ENCODE measurements around the gene H1-8.
"Not testable (repeated sequence)": the region's sequence is repeated elsewhere in the genome, so short reads cannot be mapped to it uniquely, and the experiment has no call there.

DNA sequence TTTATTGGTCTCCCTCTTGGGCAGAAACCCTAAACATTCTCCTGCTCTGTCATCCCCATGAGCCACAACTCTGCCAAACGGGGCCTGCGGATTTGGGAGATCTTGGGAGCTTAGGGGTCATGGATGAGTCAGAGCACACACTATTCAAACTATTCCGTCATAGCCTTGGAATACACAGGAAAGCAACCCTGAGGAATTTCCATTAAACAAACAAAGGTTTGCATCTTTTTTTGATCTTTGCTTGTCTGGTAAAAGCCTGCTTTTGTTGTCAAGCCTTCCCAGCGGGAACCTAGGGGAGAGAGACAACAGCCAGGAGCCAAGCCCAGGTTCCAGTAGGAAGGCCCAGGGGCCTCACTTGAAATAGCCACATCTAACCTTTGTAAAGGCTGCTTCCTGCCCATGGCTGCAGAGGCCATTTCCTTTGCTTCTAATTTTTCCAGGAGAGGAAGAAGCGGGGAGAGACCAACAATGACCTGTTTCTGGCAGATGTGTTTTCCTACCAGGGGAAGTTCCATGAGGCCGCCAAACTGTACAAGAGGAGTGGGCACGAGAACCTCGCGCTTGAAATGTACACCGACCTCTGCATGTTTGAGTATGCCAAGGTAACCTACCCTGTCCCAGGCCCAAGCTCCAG lies 47.9 kb upstream of the H1-8 start:
- TF ChIP-seq, protein P1, sequence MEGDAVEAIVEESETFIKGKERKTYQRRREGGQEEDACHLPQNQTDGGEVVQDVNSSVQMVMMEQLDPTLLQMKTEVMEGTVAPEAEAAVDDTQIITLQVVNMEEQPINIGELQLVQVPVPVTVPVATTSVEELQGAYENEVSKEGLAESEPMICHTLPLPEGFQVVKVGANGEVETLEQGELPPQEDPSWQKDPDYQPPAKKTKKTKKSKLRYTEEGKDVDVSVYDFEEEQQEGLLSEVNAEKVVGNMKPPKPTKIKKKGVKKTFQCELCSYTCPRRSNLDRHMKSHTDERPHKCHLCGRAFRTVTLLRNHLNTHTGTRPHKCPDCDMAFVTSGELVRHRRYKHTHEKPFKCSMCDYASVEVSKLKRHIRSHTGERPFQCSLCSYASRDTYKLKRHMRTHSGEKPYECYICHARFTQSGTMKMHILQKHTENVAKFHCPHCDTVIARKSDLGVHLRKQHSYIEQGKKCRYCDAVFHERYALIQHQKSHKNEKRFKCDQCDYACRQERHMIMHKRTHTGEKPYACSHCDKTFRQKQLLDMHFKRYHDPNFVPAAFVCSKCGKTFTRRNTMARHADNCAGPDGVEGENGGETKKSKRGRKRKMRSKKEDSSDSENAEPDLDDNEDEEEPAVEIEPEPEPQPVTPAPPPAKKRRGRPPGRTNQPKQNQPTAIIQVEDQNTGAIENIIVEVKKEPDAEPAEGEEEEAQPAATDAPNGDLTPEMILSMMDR (IDR thresholded peaks at IDR 0.05), result not testable (repeated sequence)
- not testable (repeated sequence) for TF ChIP-seq POLR2A (IDR thresholded peaks at IDR 0.05)
